Karpas-422 (cell line): ENCODE results near the gene USP4. TPM values are rescaled to one million over a fixed set of nuclear protein-coding genes. Genes with fewer than 3 reads are reported as not detected.

Source experiments
- DNase-seq: peaks from one replicate; pipeline ENCODE4 v3.0.0-alpha.2; 2015
- H2AFZ ChIP-seq: fragments of 200-600 bp; sonication (generic); 2 replicates; pipeline ENCODE4 v1.6.1; 2014; ENCODE audit warnings: antibody characterized with exemption, low read length, mixed read lengths
- H3K27ac ChIP-seq: fragments of 200-600 bp; sonication (generic); 2 replicates; pipeline ENCODE4 v1.5.1; 2014; ENCODE audit warnings: mild to moderate bottlenecking, low read length, moderate library complexity
- H3K27me3 ChIP-seq: fragments of 200-600 bp; sonication (generic); 2 replicates; pipeline ENCODE4 v1.6.1; 2014; ENCODE audit warnings: low read length, mixed read lengths
- H3K36me3 ChIP-seq: fragments of 200-600 bp; sonication (generic); 2 replicates; pipeline ENCODE4 v1.6.1; 2014; ENCODE audit warnings: low read length, mixed read lengths; ENCODE audit not compliant: insufficient read depth
- H3K4me1 ChIP-seq: fragments of 200-600 bp; sonication (generic); 2 replicates; pipeline ENCODE4 v1.6.1; 2014; ENCODE audit warnings: mild to moderate bottlenecking, low read length, mixed read lengths
- H3K4me2 ChIP-seq: fragments of 200-600 bp; sonication (generic); 2 replicates; pipeline ENCODE4 v1.6.1; 2014; ENCODE audit warnings: low read length, low read depth, mild to moderate bottlenecking; ENCODE audit not compliant: poor library complexity, severe bottlenecking
- H3K4me3 ChIP-seq: fragments of 200-600 bp; sonication (generic); 2 replicates; pipeline ENCODE4 v1.5.1; 2014; ENCODE audit warnings: mild to moderate bottlenecking, antibody characterized with exemption, low read length, mixed read lengths
- H3K79me2 ChIP-seq: fragments of 200-600 bp; sonication (generic); 2 replicates; pipeline ENCODE4 v1.6.1; 2014; ENCODE audit warnings: mild to moderate bottlenecking, low read length, mixed read lengths
- H3K9ac ChIP-seq: fragments of 200-600 bp; sonication (generic); 2 replicates; pipeline ENCODE4 v1.6.0; 2014; ENCODE audit warnings: low read length
- H3K9me2 ChIP-seq: fragments of 200-600 bp; sonication (generic), shearing (Covaris generic); replicated peaks from 2 replicates; pipeline ENCODE4 v1.6.0; 2014; ENCODE audit warnings: mild to moderate bottlenecking, low read length, moderate library complexity; ENCODE audit not compliant: insufficient read depth
- H3K9me3 ChIP-seq: fragments of 300-700, 200-600 bp; sonication (generic); 2 replicates; pipeline ENCODE4 v1.6.1; 2014; ENCODE audit warnings: low read length, mixed read lengths
- H4K20me1 ChIP-seq: fragments of 200-600 bp; sonication (generic); 2 replicates; pipeline ENCODE4 v1.6.1; 2014; ENCODE audit warnings: mild to moderate bottlenecking, antibody characterized with exemption, low read length, low read depth; ENCODE audit not compliant: insufficient read depth
- total RNA-seq: library from RNA; depleted of rRNA; stranded (reverse); fragments of >200 nt; shearing (Covaris generic); gene quantifications from 2 replicates; pipeline ENCODE4 v1.2.3, GENCODE V29; 2014; ENCODE audit warnings: low replicate concordance

USP4 gene
- total RNA-seq, 1 experiment from 2014 or later: 30.0 TPM

DNA sequence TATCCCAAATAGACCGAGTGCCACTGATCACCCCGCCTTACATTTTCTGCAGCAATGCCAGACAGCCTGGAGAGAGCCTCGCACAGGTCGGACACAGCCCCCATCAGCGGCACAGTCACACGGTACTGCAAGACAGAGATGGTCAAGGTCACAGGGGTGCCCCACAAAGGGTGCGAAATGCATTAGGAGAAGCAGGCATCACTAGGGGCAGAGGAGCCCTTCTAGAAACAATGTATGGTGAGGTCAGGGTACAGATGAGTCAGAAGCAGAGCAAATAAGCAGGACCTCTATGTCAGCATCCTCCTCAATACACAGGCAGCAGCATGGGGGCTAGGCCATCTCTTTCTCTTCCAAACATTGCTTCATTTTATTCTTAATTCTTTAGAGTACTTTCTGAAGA lies 41.3 kb downstream of the USP4 start:
- no peaks in the 10 kb centered on the region for H3K9me3 ChIP-seq
- H3K4me2 ChIP-seq: no peak overlapping the region
- DNase-seq: no peak
- H3K27me3 ChIP-seq: no peaks in the 10 kb centered on the region
- no peaks in the 10 kb centered on the region for H3K79me2 ChIP-seq
- no peaks in the 10 kb centered on the region for H3K9me2 ChIP-seq
- H2AFZ ChIP-seq: no peak overlapping the region
- no peaks in the 10 kb centered on the region for H4K20me1 ChIP-seq
- H3K27ac ChIP-seq: no peak overlapping the region
- no peak overlapping the region for H3K9ac ChIP-seq
- peaks cover 40% of the 10 kb centered on the region for H3K36me3 ChIP-seq
- no peaks in the 10 kb centered on the region for H3K4me1 ChIP-seq
- H3K4me3 ChIP-seq: no peak overlapping the region

DNA sequence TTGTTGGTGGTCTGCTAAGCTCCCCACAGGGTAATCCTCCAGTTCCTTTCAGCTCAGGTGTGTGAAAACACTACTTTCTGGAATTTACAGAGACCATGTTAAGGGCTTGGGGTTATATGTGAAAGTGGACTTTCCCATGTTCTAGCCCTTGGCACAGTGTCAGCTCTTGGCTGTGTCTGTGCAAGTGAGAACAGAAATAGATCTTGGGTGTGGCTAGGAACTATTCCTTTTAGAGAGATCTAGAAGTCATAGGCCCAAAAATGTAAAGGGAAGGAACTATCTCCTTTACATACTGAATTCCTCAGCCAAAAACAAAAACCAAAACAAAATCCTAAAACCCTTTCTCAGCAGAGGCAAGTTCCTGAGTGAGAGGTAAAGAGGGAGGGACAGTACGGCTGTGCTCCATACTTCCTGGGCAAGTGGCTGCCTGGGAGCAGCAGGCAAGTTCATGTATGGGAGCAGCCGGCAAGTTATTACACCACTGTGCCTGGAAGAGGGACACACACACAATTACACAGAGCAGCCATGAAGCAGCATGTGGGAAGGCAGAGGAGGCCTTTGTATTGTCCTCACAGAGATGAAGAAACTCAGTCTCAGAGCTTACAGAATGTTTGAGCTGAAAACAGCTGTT lies 43.0 kb downstream of the USP4 start:
- Histone ChIP-seq H3K4me2 (no peak overlapping the region), H3K27ac (no peak overlapping the region), H3K4me1 (no peaks in the 10 kb centered on the region), H2AFZ (no peak overlapping the region), H3K36me3 (peaks cover 43% of the 10 kb centered on the region), H3K9ac (no peak overlapping the region), H3K4me3 (no peak overlapping the region), H3K79me2 (no peaks in the 10 kb centered on the region), H4K20me1 (no peaks in the 10 kb centered on the region), H3K9me3 (no peaks in the 10 kb centered on the region), H3K27me3 (no peaks in the 10 kb centered on the region), H3K9me2 (no peaks in the 10 kb centered on the region)
- DNase-seq: no peak

DNA sequence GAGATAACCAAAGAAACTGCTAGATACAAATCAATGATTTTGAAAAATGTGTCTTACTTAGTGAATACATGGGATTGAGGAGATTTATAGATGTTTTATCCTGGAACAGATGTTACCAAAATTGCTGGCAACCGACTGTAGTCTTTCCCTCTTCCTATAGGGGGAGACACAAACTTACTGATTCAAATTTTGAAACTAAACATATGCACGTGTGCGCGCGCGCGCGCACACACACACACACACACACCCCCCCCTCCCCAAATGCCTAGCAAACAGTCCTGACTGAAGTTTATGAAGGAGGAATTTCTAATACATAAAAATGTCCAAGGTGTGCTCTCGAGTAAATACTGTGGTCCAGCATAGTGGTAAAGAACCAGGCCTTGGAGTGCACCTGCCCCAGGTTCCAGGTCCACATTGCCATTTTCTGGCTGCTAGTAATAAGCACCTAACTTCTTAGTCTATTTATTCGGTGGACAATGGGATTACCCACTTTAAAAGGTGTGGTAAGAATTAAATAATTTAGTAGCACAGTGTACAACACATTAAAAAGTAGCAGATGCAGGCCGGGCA lies 44.3 kb downstream of the USP4 start:
- H2AFZ ChIP-seq: no peak overlapping the region
- no peak overlapping the region for H3K4me2 ChIP-seq
- no peaks in the 10 kb centered on the region for H3K79me2 ChIP-seq
- H3K4me1 ChIP-seq: no peaks in the 10 kb centered on the region
- no peak overlapping the region for H3K9ac ChIP-seq
- H3K36me3 ChIP-seq: peaks cover 37% of the 10 kb centered on the region
- H4K20me1 ChIP-seq: no peaks in the 10 kb centered on the region
- DNase-seq: peak; percentile 64
- no peak overlapping the region for H3K4me3 ChIP-seq
- H3K27ac ChIP-seq: no peak overlapping the region
- H3K9me2 ChIP-seq: no peaks in the 10 kb centered on the region
- H3K27me3 ChIP-seq: no peaks in the 10 kb centered on the region
- no peaks in the 10 kb centered on the region for H3K9me3 ChIP-seq

DNA sequence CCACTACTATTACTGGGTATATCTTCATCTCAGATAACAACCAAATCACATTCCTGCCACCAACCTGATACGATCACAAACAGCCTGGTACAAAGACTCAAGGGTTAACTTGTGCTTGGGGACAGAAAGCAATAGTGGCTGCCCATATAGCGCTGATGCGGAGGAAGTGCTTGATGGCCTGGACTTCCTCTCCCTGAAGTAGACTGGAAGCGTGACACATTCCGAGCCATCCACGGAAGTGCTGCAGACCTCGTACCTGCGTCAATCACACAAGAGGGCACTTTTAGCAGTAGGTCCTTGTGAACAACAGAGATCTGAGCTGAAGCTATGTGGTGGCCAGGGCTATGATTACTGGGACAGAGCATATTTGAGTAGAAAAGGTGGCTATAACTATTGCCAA lies 45.5 kb downstream of the USP4 start:
- H3K4me1 ChIP-seq: no peaks in the 10 kb centered on the region
- H2AFZ ChIP-seq: no peak overlapping the region
- H3K27me3 ChIP-seq: no peaks in the 10 kb centered on the region
- no peak overlapping the region for H3K9ac ChIP-seq
- no peak overlapping the region for H3K27ac ChIP-seq
- no peaks in the 10 kb centered on the region for H4K20me1 ChIP-seq
- H3K9me2 ChIP-seq: no peaks in the 10 kb centered on the region
- H3K79me2 ChIP-seq: no peaks in the 10 kb centered on the region
- no peak for DNase-seq
- no peak overlapping the region for H3K4me3 ChIP-seq
- H3K9me3 ChIP-seq: no peaks in the 10 kb centered on the region
- H3K4me2 ChIP-seq: no peak overlapping the region
- peaks cover 36% of the 10 kb centered on the region for H3K36me3 ChIP-seq

DNA sequence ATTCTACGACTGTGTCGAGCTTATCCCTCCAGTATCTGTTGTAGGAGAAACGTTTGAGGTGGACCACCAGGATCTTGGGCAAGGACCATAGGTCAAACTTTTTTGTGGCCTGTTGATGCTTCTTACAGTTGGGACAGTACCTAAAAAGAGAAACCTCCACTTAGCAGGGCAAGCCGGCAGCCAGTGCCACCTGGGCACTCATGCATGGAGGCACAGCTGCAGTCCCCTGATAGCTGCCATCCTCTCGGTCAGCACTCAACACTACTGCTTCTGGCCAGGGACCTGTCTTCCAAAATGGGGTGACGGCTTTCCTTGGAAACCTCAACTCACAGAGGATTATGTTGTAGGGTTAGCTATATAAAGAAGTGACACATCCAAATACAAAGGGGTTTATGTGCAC lies 55.9 kb downstream of the USP4 start:
- Histone ChIP-seq H4K20me1 (no peaks in the 10 kb centered on the region), H3K79me2 (no peaks in the 10 kb centered on the region), H3K36me3 (peaks cover 28% of the 10 kb centered on the region), H3K9ac (no peak overlapping the region), H3K27ac (no peak overlapping the region), H3K4me1 (peaks cover 3% of the 10 kb centered on the region), H3K9me3 (no peaks in the 10 kb centered on the region), H3K27me3 (no peaks in the 10 kb centered on the region), H3K4me3 (no peak overlapping the region), H3K9me2 (no peaks in the 10 kb centered on the region), H3K4me2 (no peak overlapping the region), H2AFZ (no peak overlapping the region)
- DNase-seq: no peak

DNA sequence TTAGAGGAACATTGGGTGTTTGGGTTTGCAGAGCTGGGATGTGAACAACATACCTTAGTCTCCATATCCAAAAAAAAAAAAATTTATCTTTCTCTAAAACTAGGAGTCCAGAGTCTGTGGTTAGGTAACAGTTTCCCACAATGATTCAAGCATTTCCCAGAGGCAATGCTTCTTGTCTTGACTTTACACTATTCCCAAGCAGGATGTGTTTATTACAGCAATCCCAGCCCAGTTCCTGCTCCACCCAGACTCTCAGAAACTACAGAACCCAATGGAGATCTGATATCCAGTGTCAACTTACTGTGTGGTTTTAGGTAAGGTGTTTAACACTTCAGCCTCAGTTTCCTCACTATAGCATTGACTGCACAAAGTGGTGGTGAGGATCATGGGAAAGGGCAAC lies 60.5 kb downstream of the USP4 start:
- no peak overlapping the region for H3K4me2 ChIP-seq
- H4K20me1 ChIP-seq: no peaks in the 10 kb centered on the region
- no peaks in the 10 kb centered on the region for H3K9me2 ChIP-seq
- DNase-seq: no peak
- H3K9me3 ChIP-seq: no peaks in the 10 kb centered on the region
- no peak overlapping the region for H3K9ac ChIP-seq
- no peak overlapping the region for H3K4me3 ChIP-seq
- no peak overlapping the region for H2AFZ ChIP-seq
- H3K4me1 ChIP-seq: peaks cover 25% of the 10 kb centered on the region
- H3K27ac ChIP-seq: no peak overlapping the region
- peaks cover 12% of the 10 kb centered on the region for H3K36me3 ChIP-seq
- H3K27me3 ChIP-seq: no peaks in the 10 kb centered on the region
- H3K79me2 ChIP-seq: no peaks in the 10 kb centered on the region; the same call in none of the 2 replicates

DNA sequence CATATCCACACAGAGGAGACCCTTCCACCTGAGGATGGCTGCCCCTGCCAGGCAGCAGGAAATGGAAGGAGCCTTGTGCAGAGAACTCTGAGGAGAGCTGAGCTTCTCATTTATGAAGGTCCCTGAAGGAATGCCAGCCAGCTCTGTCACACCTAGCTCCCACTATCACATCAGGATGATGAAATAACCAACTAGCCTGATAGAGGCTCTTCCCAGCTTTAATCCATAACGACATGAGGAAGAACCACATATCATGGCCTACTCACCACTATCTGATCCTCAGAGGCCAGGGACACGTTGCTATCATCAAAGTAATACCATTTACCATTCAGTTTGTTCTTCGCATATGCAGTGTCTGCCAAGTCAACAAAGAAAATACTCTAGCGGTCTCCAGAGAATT lies 61.3 kb downstream of the USP4 start:
- Histone ChIP-seq H3K79me2 (no peaks in the 10 kb centered on the region; the same call in none of the 2 replicates), H3K9me3 (no peaks in the 10 kb centered on the region), H3K4me3 (no peak overlapping the region), H3K4me2 (no peak overlapping the region), H3K36me3 (peaks cover 3% of the 10 kb centered on the region), H3K27ac (no peak overlapping the region), H3K9me2 (no peaks in the 10 kb centered on the region), H3K27me3 (no peaks in the 10 kb centered on the region), H3K9ac (no peak overlapping the region), H2AFZ (no peak overlapping the region), H3K4me1 (peaks cover 22% of the 10 kb centered on the region), H4K20me1 (no peaks in the 10 kb centered on the region)
- no peak for DNase-seq

DNA sequence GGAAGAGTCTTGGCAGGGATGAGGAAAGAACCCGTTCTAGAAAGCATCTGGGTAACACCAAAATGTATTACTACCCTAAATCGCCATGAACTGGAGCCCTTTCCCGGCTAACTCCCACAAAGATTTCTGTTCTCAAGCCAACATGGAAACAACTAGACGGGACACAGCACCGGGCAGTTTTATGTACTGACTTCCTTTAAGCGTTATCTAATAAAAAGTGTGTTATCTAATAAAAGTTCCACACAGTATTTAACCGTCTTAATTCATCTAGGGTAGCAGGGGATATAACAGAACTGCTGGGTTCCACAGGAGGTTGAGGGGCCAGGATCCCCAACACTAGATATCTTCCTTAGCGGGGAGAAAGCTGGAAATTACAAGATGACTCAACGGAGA lies 62.5 kb downstream of the USP4 start:
- Histone ChIP-seq H3K36me3 (no peaks in the 10 kb centered on the region; the same call in 1 of the 2 replicates), H4K20me1 (no peaks in the 10 kb centered on the region), H3K4me2 (peak overlapping the region; percentile 81), H3K27me3 (no peaks in the 10 kb centered on the region), H3K9me3 (no peaks in the 10 kb centered on the region), H3K79me2 (no peaks in the 10 kb centered on the region; the same call in none of the 2 replicates), H2AFZ (peak overlapping the region; percentile 54; the same call in 1 of the 2 replicates), H3K27ac (peak overlapping the region; percentile 78), H3K4me3 (peak overlapping the region; percentile 76), H3K9ac (peak overlapping the region; percentile 85), H3K4me1 (peaks cover 22% of the 10 kb centered on the region), H3K9me2 (no peaks in the 10 kb centered on the region)
- peak; percentile 62 for DNase-seq
